Measurements from ENCODE around the gene INO80D. TPM values are rescaled to one million over a fixed set of nuclear protein-coding genes. Genes with fewer than 3 reads are reported as not detected.

The INO80D gene
- total RNA-seq, 1 experiment from 2014 or later: 8.8 TPM

DNA sequence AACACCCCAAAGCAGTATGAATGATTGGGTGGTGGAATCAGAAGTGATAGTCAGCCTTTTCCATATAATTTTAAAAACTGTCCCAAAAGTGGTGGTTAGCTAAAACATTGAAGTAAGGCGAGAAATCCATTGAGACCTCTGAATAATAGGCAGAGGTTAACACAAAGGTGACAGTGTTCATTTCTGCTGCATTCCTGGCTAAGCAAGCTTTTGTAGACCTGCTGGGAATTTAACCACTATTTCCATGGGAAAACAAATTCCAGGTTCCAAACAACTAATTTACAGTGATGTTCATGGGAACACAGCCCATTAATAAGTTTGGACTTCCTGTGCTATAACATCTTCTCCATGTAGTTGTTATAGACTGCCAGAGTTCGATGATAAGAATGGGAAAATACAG, 6.3 kb upstream of the INO80D start:
- no peak overlapping the region for H2AFZ ChIP-seq (ENCODE audit: low read length)
- no peak overlapping the region for H3K27ac ChIP-seq (ENCODE audit: low read length)
- no peak for ATAC-seq
- peaks cover 13% of the 10 kb centered on the region for H3K79me2 ChIP-seq (ENCODE audit: low read length)
- DNase-seq: no peak
- ChIA-PET POLR2A (ENCODE audit: unreplicated experiment) (no interaction called here), CTCF (no interaction called here)
- no peak for TF ChIP-seq CTCF (conservative IDR thresholded peaks at IDR 0.05; ENCODE audit: low read depth, low read length)
- no peak for TF ChIP-seq EZH2phosphoT487 (IDR thresholded peaks at IDR 0.05; ENCODE audit: borderline replicate concordance, low read length)
- no peak for TF ChIP-seq EZH2 (IDR thresholded peaks at IDR 0.05; ENCODE audit: low read length, unreplicated experiment)
- H3K4me2 ChIP-seq (ENCODE audit: low read length): no peak overlapping the region
- H3K9ac ChIP-seq (ENCODE audit: low read length): no peak overlapping the region
- BruUV-seq (replicated peaks): no TSS peak
- no peaks in the 10 kb centered on the region for H3K36me3 ChIP-seq (ENCODE audit: low read depth, low read length)
- no peaks in the 10 kb centered on the region for H3K9me3 ChIP-seq (ENCODE audit: low read length)
- peaks cover 3% of the 10 kb centered on the region; the same call in 1 of the 2 replicates for H3K4me1 ChIP-seq (ENCODE audit: insufficient read depth, low read length)
- H3K9me2 ChIP-seq (replicated peaks; ENCODE audit: low read length): no peaks in the 10 kb centered on the region
- H4K20me1 ChIP-seq (ENCODE audit: low read length): no peaks in the 10 kb centered on the region
- no peak overlapping the region for H3K4me3 ChIP-seq (ENCODE audit: low read length)
- H3F3A ChIP-seq (ENCODE audit: low read length, unreplicated experiment): no peaks in the 10 kb centered on the region
- H3K27me3 ChIP-seq (ENCODE audit: low read length): no peaks in the 10 kb centered on the region
- intact Hi-C loops (cut with micrococcal nuclease): no loop called here

GRCh38 chr2:206088248-206088647, 2.3 kb upstream of the INO80D start:
- H3F3A ChIP-seq (ENCODE audit: low read length, unreplicated experiment): no peaks in the 10 kb centered on the region
- H3K27me3 ChIP-seq (ENCODE audit: low read length): no peaks in the 10 kb centered on the region
- intact Hi-C loops (cut with micrococcal nuclease): no loop called here
- peaks cover 45% of the 10 kb centered on the region for H3K79me2 ChIP-seq (ENCODE audit: low read length)
- BruUV-seq (replicated peaks): no TSS peak
- no peak overlapping the region for H3K27ac ChIP-seq (ENCODE audit: low read length)
- H3K4me1 ChIP-seq (ENCODE audit: insufficient read depth, low read length): peaks cover 13% of the 10 kb centered on the region
- TF ChIP-seq EZH2 (IDR thresholded peaks at IDR 0.05; ENCODE audit: low read length, unreplicated experiment) (no peak), CTCF (conservative IDR thresholded peaks at IDR 0.05; ENCODE audit: low read depth, low read length) (no peak), EZH2phosphoT487 (IDR thresholded peaks at IDR 0.05; ENCODE audit: borderline replicate concordance, low read length) (no peak)
- ChIA-PET POLR2A (ENCODE audit: unreplicated experiment) (no interaction called here), CTCF (interaction anchor here (0.6 kb wide), 1 partner anchor 37 kb away, joined by 3 read pairs; no protein-coding TSS in a partner anchor)
- no peak overlapping the region for H3K9ac ChIP-seq (ENCODE audit: low read length)
- H3K4me3 ChIP-seq (ENCODE audit: low read length): no peak overlapping the region; the same call in 1 of the 2 replicates
- H2AFZ ChIP-seq (ENCODE audit: low read length): no peak overlapping the region
- H4K20me1 ChIP-seq (ENCODE audit: low read length): no peaks in the 10 kb centered on the region
- no peaks in the 10 kb centered on the region for H3K9me2 ChIP-seq (replicated peaks; ENCODE audit: low read length)
- H3K9me3 ChIP-seq (ENCODE audit: low read length): no peaks in the 10 kb centered on the region
- no peak for ATAC-seq
- DNase-seq: no peak
- no peak overlapping the region; the same call in 1 of the 2 replicates for H3K4me2 ChIP-seq (ENCODE audit: low read length)
- no peaks in the 10 kb centered on the region for H3K36me3 ChIP-seq (ENCODE audit: low read depth, low read length)

GRCh38 chr2:206086716-206087350, 859 bp upstream of the INO80D start:
- H2AFZ ChIP-seq (ENCODE audit: low read length): peak overlapping the region; percentile 81; the same call in 1 of the 2 replicates

More at GRCh38 chr2:206086716-206087350, 859 bp upstream of the INO80D start:
- POLR2A ChIA-PET (ENCODE audit: unreplicated experiment): interaction anchor here (0.7 kb wide), 2 partner anchors 41 to 73 kb away, joined by 3 read pairs; partner anchors contain the start of genes EEF1B2 and NDUFS1
- Histone ChIP-seq H4K20me1 (ENCODE audit: low read length) (no peaks in the 10 kb centered on the region), H3K9ac (ENCODE audit: low read length) (peak overlapping the region; percentile 98), H3K9me2 (replicated peaks; ENCODE audit: low read length) (no peaks in the 10 kb centered on the region), H3K4me2 (ENCODE audit: low read length) (peak overlapping the region; percentile 86), H3K9me3 (ENCODE audit: low read length) (no peaks in the 10 kb centered on the region), H3K27ac (ENCODE audit: low read length) (no peak overlapping the region), H3K4me3 (ENCODE audit: low read length) (peak overlapping the region; percentile 95), H3K79me2 (ENCODE audit: low read length) (peaks cover 59% of the 10 kb centered on the region), H3F3A (ENCODE audit: low read length, unreplicated experiment) (no peaks in the 10 kb centered on the region), H3K27me3 (ENCODE audit: low read length) (no peaks in the 10 kb centered on the region), H3K36me3 (ENCODE audit: low read depth, low read length) (no peaks in the 10 kb centered on the region), H3K4me1 (ENCODE audit: insufficient read depth, low read length) (peaks cover 16% of the 10 kb centered on the region)
- no peak for ATAC-seq
- intact Hi-C loops (cut with micrococcal nuclease): loop anchor here (2.0 kb wide), 1 partner anchor 72 kb away; the partner anchor contains the start of genes EEF1B2 and NDUFS1
- BruUV-seq (replicated peaks): no TSS peak
- peak; percentile 37 for DNase-seq
- CTCF ChIA-PET: interaction anchor here (0.6 to 0.7 kb wide), 2 partner anchors 55 to 73 kb away, joined by 3 read pairs; partner anchors contain the start of genes EEF1B2 and NDUFS1
- TF ChIP-seq EZH2 (IDR thresholded peaks at IDR 0.05; ENCODE audit: low read length, unreplicated experiment) (no peak), CTCF (conservative IDR thresholded peaks at IDR 0.05; ENCODE audit: low read depth, low read length) (no peak), EZH2phosphoT487 (IDR thresholded peaks at IDR 0.05; ENCODE audit: borderline replicate concordance, low read length) (no peak)
